Measurements from ENCODE around the gene PSMD1. TPM values are rescaled to one million over a fixed set of nuclear protein-coding genes. Genes with fewer than 3 reads are reported as not detected.

Gene PSMD1
- total RNA-seq, 1 donor from 2014 or later, result 91.6 TPM

DNA sequence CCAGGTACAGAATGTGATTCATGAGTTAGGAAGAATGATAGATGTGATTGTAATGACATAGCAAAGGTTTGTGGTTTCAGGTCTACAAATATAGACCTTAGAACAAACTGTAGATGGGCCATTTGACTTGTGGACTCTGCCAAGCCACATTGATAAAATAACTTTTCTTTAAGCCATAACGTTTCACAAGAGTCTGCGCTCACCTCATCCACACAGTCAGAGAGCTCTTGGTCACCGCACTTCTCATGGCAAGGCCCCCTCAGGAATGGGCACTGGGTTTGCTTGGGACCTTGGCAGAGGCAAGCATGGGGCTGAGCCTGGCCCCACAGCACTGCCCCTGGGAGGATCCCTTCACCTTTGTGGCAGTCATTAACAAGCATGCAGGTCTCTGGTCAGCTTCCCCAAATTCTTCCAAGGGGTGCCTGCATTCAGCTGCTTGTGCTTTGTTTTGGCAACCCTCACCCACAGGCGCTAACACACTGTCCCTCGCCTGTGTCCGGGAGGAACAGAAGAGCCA, 155.7 kb downstream of the PSMD1 start:
- no peak overlapping the region for H3K27ac Mint-ChIP-seq
- H3K9me3 Mint-ChIP-seq, result no peaks in the 10 kb centered on the region
- TF ChIP-seq, protein P1, sequence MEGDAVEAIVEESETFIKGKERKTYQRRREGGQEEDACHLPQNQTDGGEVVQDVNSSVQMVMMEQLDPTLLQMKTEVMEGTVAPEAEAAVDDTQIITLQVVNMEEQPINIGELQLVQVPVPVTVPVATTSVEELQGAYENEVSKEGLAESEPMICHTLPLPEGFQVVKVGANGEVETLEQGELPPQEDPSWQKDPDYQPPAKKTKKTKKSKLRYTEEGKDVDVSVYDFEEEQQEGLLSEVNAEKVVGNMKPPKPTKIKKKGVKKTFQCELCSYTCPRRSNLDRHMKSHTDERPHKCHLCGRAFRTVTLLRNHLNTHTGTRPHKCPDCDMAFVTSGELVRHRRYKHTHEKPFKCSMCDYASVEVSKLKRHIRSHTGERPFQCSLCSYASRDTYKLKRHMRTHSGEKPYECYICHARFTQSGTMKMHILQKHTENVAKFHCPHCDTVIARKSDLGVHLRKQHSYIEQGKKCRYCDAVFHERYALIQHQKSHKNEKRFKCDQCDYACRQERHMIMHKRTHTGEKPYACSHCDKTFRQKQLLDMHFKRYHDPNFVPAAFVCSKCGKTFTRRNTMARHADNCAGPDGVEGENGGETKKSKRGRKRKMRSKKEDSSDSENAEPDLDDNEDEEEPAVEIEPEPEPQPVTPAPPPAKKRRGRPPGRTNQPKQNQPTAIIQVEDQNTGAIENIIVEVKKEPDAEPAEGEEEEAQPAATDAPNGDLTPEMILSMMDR (conservative IDR thresholded peaks at IDR 0.05), result no peak
- no peaks in the 10 kb centered on the region for H3K27me3 Mint-ChIP-seq
- peaks cover 17% of the 10 kb centered on the region for H3K36me3 Mint-ChIP-seq
- DNase-seq (ENCODE audit: extremely low spot score, unreplicated experiment), result no peak
- H3K4me1 Mint-ChIP-seq (ENCODE audit: unreplicated experiment), result no peaks in the 10 kb centered on the region
- no peak overlapping the region for H3K4me3 Mint-ChIP-seq

DNA sequence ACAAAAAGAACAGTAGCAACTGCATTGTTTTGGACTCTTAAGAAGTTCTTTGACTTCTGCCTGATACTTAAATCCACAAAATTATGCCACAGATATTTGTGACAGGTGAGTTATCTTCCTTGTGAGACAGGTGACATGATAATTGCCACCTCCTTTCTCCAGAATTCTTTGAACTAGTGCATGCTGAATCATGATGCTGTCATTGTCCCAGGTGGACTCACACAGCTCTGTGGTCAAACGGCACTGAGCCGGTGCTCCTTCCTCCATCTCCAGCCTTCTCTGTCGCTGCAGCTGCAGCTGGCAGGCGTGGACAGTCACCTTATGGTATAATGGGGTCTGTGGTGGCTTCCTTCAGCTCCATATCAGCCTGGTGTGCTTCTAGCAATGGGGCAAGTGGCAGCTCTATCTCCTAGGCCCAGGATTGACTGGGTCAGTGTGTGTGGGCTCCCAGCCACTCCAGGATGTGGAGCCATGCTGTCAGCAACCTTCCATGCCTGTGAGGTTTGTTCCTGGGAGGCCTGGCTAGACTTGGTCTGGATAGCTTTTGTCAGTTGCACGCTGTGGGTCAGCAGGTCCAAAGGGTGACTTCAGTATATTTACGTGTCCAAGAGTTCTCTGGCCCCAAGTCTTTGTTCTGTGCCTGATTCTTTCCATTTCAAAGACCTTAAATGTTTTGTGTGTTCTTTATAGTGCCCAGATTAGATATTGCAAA, 157.4 kb downstream of the PSMD1 start:
- Mint-ChIP-seq H3K36me3 (peaks cover 15% of the 10 kb centered on the region), H3K9me3 (no peaks in the 10 kb centered on the region), H3K4me1 (ENCODE audit: unreplicated experiment) (no peaks in the 10 kb centered on the region), H3K27ac (no peak overlapping the region), H3K27me3 (no peaks in the 10 kb centered on the region), H3K4me3 (no peak overlapping the region)
- no peak for DNase-seq (ENCODE audit: extremely low spot score, unreplicated experiment)
- TF ChIP-seq, protein P1 (conservative IDR thresholded peaks at IDR 0.05), result no peak

DNA sequence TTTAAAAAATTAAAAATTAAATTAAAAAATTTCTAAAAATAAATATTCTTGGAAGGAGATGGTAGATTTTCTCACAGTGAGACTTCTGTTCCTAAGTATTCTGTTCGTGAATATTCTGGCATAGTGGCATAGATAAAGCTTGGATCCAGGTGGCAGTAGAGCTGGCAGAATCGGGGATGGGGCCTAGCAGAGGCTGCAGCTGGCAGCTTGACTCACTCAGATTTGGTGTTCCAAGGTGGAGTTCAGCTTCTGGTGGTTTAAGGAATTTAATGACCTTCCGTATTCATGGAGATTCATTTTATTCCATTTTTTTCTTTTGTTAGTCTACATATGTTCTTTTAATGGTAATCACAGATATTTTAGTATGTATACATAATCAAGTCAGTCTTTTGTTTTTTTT, 161.7 kb downstream of the PSMD1 start:
- TF ChIP-seq, protein P1 (conservative IDR thresholded peaks at IDR 0.05), result no peak
- no peaks in the 10 kb centered on the region for H3K9me3 Mint-ChIP-seq
- H3K27me3 Mint-ChIP-seq, result no peaks in the 10 kb centered on the region
- H3K4me3 Mint-ChIP-seq, result no peak overlapping the region
- no peaks in the 10 kb centered on the region for H3K4me1 Mint-ChIP-seq (ENCODE audit: unreplicated experiment)
- DNase-seq (ENCODE audit: extremely low spot score, unreplicated experiment), result no peak
- peaks cover 31% of the 10 kb centered on the region for H3K36me3 Mint-ChIP-seq
- H3K27ac Mint-ChIP-seq, result no peak overlapping the region

DNA sequence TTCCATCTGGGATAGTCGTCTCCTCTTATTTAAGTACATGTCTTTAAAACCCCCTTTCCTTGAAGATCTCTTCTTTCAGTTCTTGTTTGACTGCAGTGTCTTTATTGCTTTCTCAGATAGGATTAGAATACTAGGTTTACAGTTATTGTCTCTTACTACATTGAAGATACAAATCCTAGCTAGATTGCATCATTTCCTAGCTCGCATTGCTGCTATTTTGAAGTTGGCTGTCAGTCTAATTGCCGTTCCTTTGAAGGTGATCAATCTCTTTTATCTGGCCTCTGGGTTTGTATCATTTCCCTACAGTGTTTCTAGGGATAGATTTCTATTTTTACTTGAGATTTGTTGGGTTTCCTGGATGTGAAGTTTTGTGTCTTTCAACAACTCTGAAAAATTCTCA, 162.6 kb downstream of the PSMD1 start:
- no peaks in the 10 kb centered on the region for H3K9me3 Mint-ChIP-seq
- peaks cover 4% of the 10 kb centered on the region for H3K4me1 Mint-ChIP-seq (ENCODE audit: unreplicated experiment)
- DNase-seq (ENCODE audit: extremely low spot score, unreplicated experiment), result no peak
- H3K27ac Mint-ChIP-seq, result no peak overlapping the region
- TF ChIP-seq, protein P1 (conservative IDR thresholded peaks at IDR 0.05), result no peak
- no peaks in the 10 kb centered on the region for H3K27me3 Mint-ChIP-seq
- peaks cover 30% of the 10 kb centered on the region for H3K36me3 Mint-ChIP-seq
- H3K4me3 Mint-ChIP-seq, result no peak overlapping the region

DNA sequence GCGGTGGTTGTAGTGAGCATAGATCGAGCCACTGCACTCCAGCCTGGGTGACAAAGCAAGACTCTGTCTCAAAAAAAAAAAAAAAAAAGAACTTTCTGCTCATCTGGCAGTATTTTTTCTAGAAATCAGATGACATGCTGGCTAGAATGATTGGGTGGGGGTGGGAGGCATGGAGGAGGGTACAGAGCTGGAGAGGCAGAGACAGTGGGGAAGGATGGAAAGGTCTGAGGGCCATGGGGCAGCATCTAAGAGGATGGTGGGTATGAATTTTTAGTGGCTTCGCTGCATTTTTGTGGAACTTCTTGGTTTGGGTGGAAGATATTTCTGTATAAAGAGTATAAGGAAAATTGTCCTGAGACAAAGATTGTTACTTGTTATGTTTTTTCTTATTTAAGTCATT, 165.1 kb downstream of the PSMD1 start:
- peaks cover 4% of the 10 kb centered on the region for H3K4me1 Mint-ChIP-seq (ENCODE audit: unreplicated experiment)
- DNase-seq (ENCODE audit: extremely low spot score, unreplicated experiment), result no peak
- H3K27me3 Mint-ChIP-seq, result no peaks in the 10 kb centered on the region
- H3K4me3 Mint-ChIP-seq, result no peak overlapping the region
- no peaks in the 10 kb centered on the region for H3K9me3 Mint-ChIP-seq
- peak overlapping the region; percentile 75 for H3K27ac Mint-ChIP-seq
- peaks cover 23% of the 10 kb centered on the region for H3K36me3 Mint-ChIP-seq
- TF ChIP-seq, protein P1 (conservative IDR thresholded peaks at IDR 0.05), result no peak

Other genes starting within 250 kb of the PSMD1 start
- gene ITM2C, start 191.9 kb upstream of the PSMD1 start, total RNA-seq (ENCODE audit: low replicate concordance), result 211 and 285 TPM in 2 replicates
- gene GPR55, start 131.6 kb upstream of the PSMD1 start, total RNA-seq (ENCODE audit: low replicate concordance), result 0.24 TPM in 1 of 2 replicates, not detected in the other
- gene SPATA3, start 60.7 kb upstream of the PSMD1 start, total RNA-seq (ENCODE audit: low replicate concordance), result not detected in 2 replicates
- gene C2orf72, start 19.3 kb upstream of the PSMD1 start, total RNA-seq (ENCODE audit: low replicate concordance), result 9.9 and 16.7 TPM in 2 replicates
- gene HTR2B, start 68.2 kb downstream of the PSMD1 start, total RNA-seq (ENCODE audit: low replicate concordance), result not detected in 2 replicates
- 22.0 and 35.2 TPM in 2 replicates for gene ARMC9, start 141.8 kb downstream of the PSMD1 start, total RNA-seq (ENCODE audit: low replicate concordance)